CD14-positive monocyte (primary cell): ENCODE measurements around the gene MIA3. TPM values are rescaled to one million over a fixed set of nuclear protein-coding genes. Genes with fewer than 3 reads are reported as not detected.

Source experiments
- DNase-seq, 3 donors: peaks; one replicate each; pipeline ENCODE4 v3.0.0-alpha.2; 2011 to 2022
- H2AFZ ChIP-seq: 2 replicates; pipeline ENCODE4 v1.6.0; 2012; ENCODE audit warnings: mild to moderate bottlenecking, low read depth, low read length, inconsistent platforms; ENCODE audit not compliant: insufficient read depth, poor library complexity, severe bottlenecking
- H3K27ac ChIP-seq, 2 donors: 1 replicate in 1 of 2; 2 replicates in 1 of 2; pipeline ENCODE4 v1.5.1; 2012 to 2013; ENCODE audit warnings: low read length in 2 of 2, control low read depth in 1 of 2, inconsistent platforms in 1 of 2, low read depth in 1 of 2, mild to moderate bottlenecking in 1 of 2
- H3K27me3 ChIP-seq, 2 donors: one replicate each; pipeline versions ENCODE4 v1.6.0 to v1.6.1; 2011 to 2013; ENCODE audit warnings: low read length in 2 of 2; ENCODE audit not compliant: control insufficient read depth in 2 of 2, insufficient read depth in 2 of 2
- H3K36me3 ChIP-seq, 2 donors: replicated peaks in 1 of 2; 1 replicate in 1 of 2; 2 replicates in 1 of 2; pipeline versions ENCODE4 v1.5.1 to v1.6.1; 2012 to 2013; ENCODE audit warnings: low read length in 2 of 2, control low read depth in 1 of 2, inconsistent platforms in 1 of 2, mild to moderate bottlenecking in 1 of 2; ENCODE audit not compliant: insufficient read depth in 2 of 2, control insufficient read depth in 1 of 2
- H3K4me1 ChIP-seq, 2 donors: 1 replicate in 1 of 2; 2 replicates in 1 of 2; pipeline versions ENCODE4 v1.5.1 to v1.6.1; 2012 to 2013; ENCODE audit warnings: low read length in 2 of 2, control low read depth in 1 of 2, inconsistent platforms in 1 of 2, mild to moderate bottlenecking in 1 of 2, moderate library complexity in 1 of 2; ENCODE audit not compliant: insufficient read depth in 2 of 2, control insufficient read depth in 1 of 2
- H3K4me2 ChIP-seq: replicated peaks from 2 replicates; pipeline ENCODE3; 2012; ENCODE audit warnings: low read length, moderate library complexity, mild to moderate bottlenecking; ENCODE audit not compliant: poor library complexity, severe bottlenecking; ENCODE audit errors: extremely low read depth
- H3K4me3 ChIP-seq, 3 experiments: fragments of 200-600 bp in 1 of 3; sonication (generic) in 1 of 3; replicated peaks in 1 of 3; 1 replicate in 2 of 3; 2 replicates in 1 of 3; pipeline ENCODE4 v1.5.1; 2011 to 2013; ENCODE audit warnings: low read length in 3 of 3, mild to moderate bottlenecking in 3 of 3, control low read depth in 2 of 3, low read depth in 2 of 3, inconsistent platforms in 1 of 3, moderate library complexity in 1 of 3
- H3K79me2 ChIP-seq: 2 replicates; pipeline ENCODE4 v1.6.0; 2012; ENCODE audit warnings: mild to moderate bottlenecking, control low read depth, inconsistent platforms, low read length, moderate library complexity; ENCODE audit not compliant: insufficient read depth
- H3K9ac ChIP-seq: 2 replicates; pipeline ENCODE4 v1.6.0; 2017; ENCODE audit warnings: low read length, mild to moderate bottlenecking; ENCODE audit not compliant: insufficient read depth, poor library complexity, severe bottlenecking
- H3K9me3 ChIP-seq, 2 donors: replicated peaks in 1 of 2; 1 replicate in 1 of 2; 2 replicates in 1 of 2; pipeline versions ENCODE4 v1.5.1 to v1.6.1; 2012 to 2013; ENCODE audit warnings: low read length in 2 of 2, control low read depth in 1 of 2; ENCODE audit not compliant: control insufficient read depth in 1 of 2, insufficient read depth in 1 of 2
- H4K20me1 ChIP-seq: 2 replicates; pipeline ENCODE4 v1.6.0; 2012; ENCODE audit warnings: mild to moderate bottlenecking, low read length, control low read depth, moderate library complexity; ENCODE audit not compliant: insufficient read depth
- H3K27ac Mint-ChIP-seq, 7 donors: one replicate each; pipeline ENCODE4 v1.8.0; 2020; ENCODE audit warnings: mild to moderate bottlenecking in 7 of 7, mixed read lengths in 7 of 7, moderate library complexity in 6 of 7, inconsistent platforms in 2 of 7
- H3K27me3 Mint-ChIP-seq, 3 donors: one replicate each; pipeline ENCODE4 v1.8.0; 2021 to 2022; ENCODE audit warnings: low read depth in 3 of 3, mild to moderate bottlenecking in 3 of 3, mixed read lengths in 3 of 3, moderate library complexity in 3 of 3, inconsistent platforms in 1 of 3
- H3K36me3 Mint-ChIP-seq, 2 donors: one replicate each; pipeline ENCODE4 v1.8.0; 2020; ENCODE audit warnings: mixed read lengths in 2 of 2, inconsistent platforms in 1 of 2, mild to moderate bottlenecking in 1 of 2
- H3K4me1 Mint-ChIP-seq: one replicate; pipeline ENCODE4 v1.8.0; 2020; ENCODE audit warnings: mild to moderate bottlenecking, mixed read lengths
- H3K4me3 Mint-ChIP-seq, 2 donors: one replicate each; pipeline ENCODE4 v1.8.0; 2020; ENCODE audit warnings: mild to moderate bottlenecking in 2 of 2, mixed read lengths in 2 of 2, moderate library complexity in 1 of 2
- H3K9me3 Mint-ChIP-seq, 7 donors: one replicate each; pipeline ENCODE4 v1.8.0; 2020 to 2022; ENCODE audit warnings: mixed read lengths in 7 of 7, mild to moderate bottlenecking in 6 of 7, moderate library complexity in 6 of 7, inconsistent platforms in 2 of 7
- WGBS: methylation state at CpG from one replicate; pipeline ENCODE4 v1.1.5; 2013; ENCODE audit warnings: missing lambda C conversion rate; ENCODE audit not compliant: insufficient coverage; 5-methylcytosine and 5-hydroxymethylcytosine counted together
- intact Hi-C, 2 donors: fragments of 100-400 bp; cut with micrococcal nuclease; formaldehyde crosslinking; loops; one replicate each; pipeline versions ENCODE4 v1.15.0 to v1.15.1; 2023
- polyA plus RNA-seq, 3 donors: library from polyadenylated mRNA; depleted of rRNA in 1 of 3; unstranded in 2 of 3; stranded (reverse) in 1 of 3; fragments of 300-500 nt in 2 of 3; fragments of >200 nt in 1 of 3; fragmentation: Illumina TruSeq in 2 of 3; gene quantifications; 1 replicate in 2 of 3; 2 replicates in 1 of 3; pipeline ENCODE4 v1.2.3, GENCODE V29; 2012 to 2021
- TF ChIP-seq, protein P1 (sequence below): fragments of 200-600 bp; IDR thresholded peaks from one replicate; pipeline ENCODE4 v1.8.0; 2022; ENCODE audit warnings: antibody characterized with exemption, mild to moderate bottlenecking

Gene MIA3
- polyA plus RNA-seq, 3 donors = 19.8 to 37.1 (median 36.6) TPM

DNA sequence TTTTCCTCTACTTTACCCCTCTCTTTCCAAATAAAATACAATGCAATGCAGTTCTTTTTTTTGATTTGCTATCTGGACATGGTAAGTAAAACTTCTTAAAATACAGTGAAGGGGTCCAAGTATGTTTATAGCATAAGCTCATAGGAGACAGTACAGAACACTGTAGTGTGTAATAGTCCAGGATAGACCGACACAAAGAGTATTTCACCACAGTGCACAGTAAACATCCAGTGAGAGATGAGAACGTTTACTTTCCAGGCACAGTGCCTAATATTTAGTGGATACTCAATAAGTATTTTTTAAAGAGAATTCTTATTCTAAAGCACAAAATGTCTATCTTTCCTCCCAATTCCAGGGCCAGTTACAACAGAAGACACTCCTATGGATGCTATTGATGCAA lies 14.9 kb downstream of the MIA3 start:
- DNase-seq = no peak
- Histone ChIP-seq H4K20me1 (no peaks in the 10 kb centered on the region), H3K4me1 (no peaks in the 10 kb centered on the region), H3K9me3 (no peaks in the 10 kb centered on the region), H2AFZ (no peak overlapping the region), H3K9ac (no peak overlapping the region), H3K4me3 (no peak overlapping the region), H3K27ac (no peak overlapping the region), H3K79me2 (no peaks in the 10 kb centered on the region), H3K4me2 (no peak overlapping the region), H3K36me3 (peaks cover 46 to 99% of the 10 kb centered on the region in 2 donors), H3K27me3 (no peaks in the 10 kb centered on the region)
- H3K27me3 Mint-ChIP-seq = no peaks in the 10 kb centered on the region
- intact Hi-C loops = loop anchor here in 1 of 2 donors (5.0 kb wide), 1 partner anchor 165 kb away; no protein-coding TSS in a partner anchor
- TF ChIP-seq, protein P1, sequence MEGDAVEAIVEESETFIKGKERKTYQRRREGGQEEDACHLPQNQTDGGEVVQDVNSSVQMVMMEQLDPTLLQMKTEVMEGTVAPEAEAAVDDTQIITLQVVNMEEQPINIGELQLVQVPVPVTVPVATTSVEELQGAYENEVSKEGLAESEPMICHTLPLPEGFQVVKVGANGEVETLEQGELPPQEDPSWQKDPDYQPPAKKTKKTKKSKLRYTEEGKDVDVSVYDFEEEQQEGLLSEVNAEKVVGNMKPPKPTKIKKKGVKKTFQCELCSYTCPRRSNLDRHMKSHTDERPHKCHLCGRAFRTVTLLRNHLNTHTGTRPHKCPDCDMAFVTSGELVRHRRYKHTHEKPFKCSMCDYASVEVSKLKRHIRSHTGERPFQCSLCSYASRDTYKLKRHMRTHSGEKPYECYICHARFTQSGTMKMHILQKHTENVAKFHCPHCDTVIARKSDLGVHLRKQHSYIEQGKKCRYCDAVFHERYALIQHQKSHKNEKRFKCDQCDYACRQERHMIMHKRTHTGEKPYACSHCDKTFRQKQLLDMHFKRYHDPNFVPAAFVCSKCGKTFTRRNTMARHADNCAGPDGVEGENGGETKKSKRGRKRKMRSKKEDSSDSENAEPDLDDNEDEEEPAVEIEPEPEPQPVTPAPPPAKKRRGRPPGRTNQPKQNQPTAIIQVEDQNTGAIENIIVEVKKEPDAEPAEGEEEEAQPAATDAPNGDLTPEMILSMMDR = no peak
- no peak overlapping the region for H3K4me3 Mint-ChIP-seq
- WGBS = no CpG with 5 or more reads among the region's 2 CpGs
- no peaks in the 10 kb centered on the region for H3K4me1 Mint-ChIP-seq
- H3K9me3 Mint-ChIP-seq = no peaks in the 10 kb centered on the region
- H3K27ac Mint-ChIP-seq = no peak overlapping the region
- peaks cover 58 to 71% of the 10 kb centered on the region in 2 donors for H3K36me3 Mint-ChIP-seq

DNA sequence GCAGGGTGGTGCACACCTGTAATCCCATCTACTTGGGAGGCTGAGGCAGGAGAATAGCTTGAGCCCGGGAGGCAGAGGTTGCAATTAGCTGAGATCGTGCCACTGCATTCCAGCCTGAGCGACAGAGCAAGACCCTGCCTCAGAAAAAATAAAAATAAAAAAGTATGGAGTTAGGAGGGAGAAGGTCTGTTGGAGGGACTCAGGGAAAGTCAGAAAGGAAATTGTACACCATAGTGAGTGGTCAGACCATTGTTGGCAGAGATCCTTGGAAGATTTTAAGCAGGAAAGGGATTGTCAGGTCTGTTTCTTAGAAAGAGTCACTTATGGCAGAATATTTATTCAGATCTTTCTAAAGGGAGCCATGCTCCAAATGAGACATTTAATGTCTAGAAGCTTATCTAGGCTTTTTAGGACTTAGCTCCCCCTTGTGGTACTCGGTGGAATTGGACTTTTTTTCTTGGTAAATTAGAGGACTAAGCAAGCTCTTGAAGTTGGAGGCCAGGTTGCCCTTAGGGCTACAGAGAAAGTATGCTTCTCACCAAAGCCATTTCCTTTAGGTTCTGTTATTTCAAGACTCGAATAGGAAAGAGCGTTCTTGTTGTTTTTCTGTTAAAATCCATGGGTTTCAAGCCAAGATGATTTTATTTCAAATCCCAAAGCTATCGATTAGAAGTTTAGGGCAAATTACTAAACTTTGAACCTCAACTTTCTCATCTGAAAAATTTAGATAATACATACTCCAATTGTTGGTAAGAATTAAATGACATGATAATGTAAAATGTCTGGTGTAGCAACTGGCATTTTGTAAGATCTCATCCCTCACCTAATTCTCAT lies 16.5 kb downstream of the MIA3 start:
- H3K9ac ChIP-seq = no peak overlapping the region
- H2AFZ ChIP-seq = no peak overlapping the region
- no peaks in the 10 kb centered on the region for H4K20me1 ChIP-seq
- 80% methylated on average over 1 of the region's 7 CpGs for WGBS
- peaks cover 45 to 99% of the 10 kb centered on the region in 2 donors for H3K36me3 ChIP-seq
- H3K9me3 ChIP-seq = no peaks in the 10 kb centered on the region
- H3K4me3 ChIP-seq = no peak overlapping the region
- peak; percentile 68 to 88 (median 73) for DNase-seq
- H3K4me1 Mint-ChIP-seq = no peaks in the 10 kb centered on the region
- no peaks in the 10 kb centered on the region for H3K4me1 ChIP-seq
- H3K79me2 ChIP-seq = no peaks in the 10 kb centered on the region
- intact Hi-C loops = loop anchor here (2.0 to 5.0 kb wide), 2 partner anchors 167 to 170 kb away; no protein-coding TSS in a partner anchor
- H3K36me3 Mint-ChIP-seq = peaks cover 56 to 71% of the 10 kb centered on the region in 2 donors
- no peak overlapping the region for H3K4me3 Mint-ChIP-seq
- no peak overlapping the region for H3K27ac Mint-ChIP-seq
- H3K27ac ChIP-seq = no peak overlapping the region
- H3K9me3 Mint-ChIP-seq = peaks cover 0 to 2% (median 0%) of the 10 kb centered on the region in 7 donors
- TF ChIP-seq, protein P1 = peak; percentile 94
- H3K4me2 ChIP-seq = no peak overlapping the region
- H3K27me3 ChIP-seq = no peaks in the 10 kb centered on the region
- H3K27me3 Mint-ChIP-seq = no peaks in the 10 kb centered on the region
